Stimulated activated CD8-positive, alpha-beta memory T cell treated with anti-CD3 and anti-CD28 coated beads, Interleukin-7, amount 100 ng/mL, for 4 hours (primary cell): ENCODE data around the gene FADS6.
"Not testable (repeated sequence)": the region's sequence is repeated elsewhere in the genome, so short reads cannot be mapped to it uniquely, and the experiment has no call there.

Experiments
- DNase-seq, 2 donors: peaks; one replicate each; pipeline ENCODE4 v3.0.0-alpha.2; 2020; ENCODE audit warnings: low read depth in 2 of 2

FADS6 gene

DNA sequence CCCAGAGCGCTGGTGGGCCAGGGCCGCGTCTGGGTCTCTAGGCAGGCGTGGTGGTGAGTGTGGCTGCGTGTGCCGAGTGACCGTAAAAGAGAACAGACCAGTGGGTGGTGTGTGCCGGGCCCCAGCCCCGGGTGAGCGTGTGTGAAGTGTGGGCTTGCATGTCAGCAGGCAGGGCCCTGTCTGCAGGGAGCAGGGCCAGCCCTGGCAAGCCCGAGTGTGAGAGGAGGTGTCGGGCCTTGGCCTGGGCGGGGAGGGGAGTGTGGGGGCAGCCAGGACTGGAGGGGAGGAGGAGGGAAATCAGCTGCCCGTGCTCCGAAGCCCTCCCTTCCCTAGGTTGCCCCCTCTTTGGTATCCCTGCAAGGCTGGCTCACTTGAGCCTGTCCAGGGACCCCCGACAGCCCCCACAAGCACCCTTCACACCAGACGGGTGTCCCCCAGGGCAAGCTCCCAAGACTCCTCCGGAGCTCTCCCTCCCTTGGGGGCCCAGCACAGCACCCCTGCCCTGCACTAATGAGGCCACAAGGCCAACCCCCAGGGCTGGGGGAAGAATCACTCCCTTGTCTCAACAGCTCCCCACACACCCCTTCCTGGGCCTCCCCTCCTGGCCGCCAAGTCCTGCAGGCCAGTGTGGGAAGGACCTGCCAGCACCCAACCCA, 27.7 kb upstream of the FADS6 start:
- DNase-seq: no peak

DNA sequence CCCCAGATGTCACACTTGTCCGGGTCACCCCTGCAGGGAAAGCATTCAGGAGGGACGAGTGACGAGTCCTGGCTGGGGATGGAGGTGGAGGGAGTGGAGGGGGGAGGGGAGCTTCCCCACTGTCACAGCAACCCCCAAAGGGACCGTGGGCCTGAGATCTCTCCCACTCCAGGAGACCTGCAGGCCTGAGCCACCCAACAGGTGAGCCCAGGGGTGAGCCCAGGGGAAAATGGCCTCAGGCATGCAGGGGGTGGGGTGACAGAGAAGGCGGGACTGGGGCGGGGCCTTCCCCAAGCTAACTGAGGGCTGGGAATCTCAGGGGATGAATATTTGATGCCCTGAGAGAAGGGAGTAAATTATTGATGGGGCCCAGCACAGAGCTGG, 27.2 kb upstream of the FADS6 start:
- no peak for DNase-seq

DNA sequence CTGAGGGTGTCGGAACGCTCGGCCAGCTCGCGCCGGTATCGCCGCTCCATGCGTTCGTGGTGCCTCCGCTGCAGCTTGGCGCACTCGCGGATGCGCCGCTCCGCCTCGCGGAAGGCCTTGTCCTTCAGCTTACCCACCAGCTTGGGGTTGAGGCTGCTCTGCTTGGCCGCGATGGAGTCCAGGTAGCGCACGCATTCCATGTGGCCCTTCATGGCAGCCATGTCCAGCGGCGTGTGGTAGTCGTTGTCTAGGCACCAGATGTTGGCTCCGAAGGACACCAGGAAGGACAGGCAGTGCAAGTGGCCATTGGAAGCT, 26.8 kb upstream of the FADS6 start:
- no peak for DNase-seq

DNA sequence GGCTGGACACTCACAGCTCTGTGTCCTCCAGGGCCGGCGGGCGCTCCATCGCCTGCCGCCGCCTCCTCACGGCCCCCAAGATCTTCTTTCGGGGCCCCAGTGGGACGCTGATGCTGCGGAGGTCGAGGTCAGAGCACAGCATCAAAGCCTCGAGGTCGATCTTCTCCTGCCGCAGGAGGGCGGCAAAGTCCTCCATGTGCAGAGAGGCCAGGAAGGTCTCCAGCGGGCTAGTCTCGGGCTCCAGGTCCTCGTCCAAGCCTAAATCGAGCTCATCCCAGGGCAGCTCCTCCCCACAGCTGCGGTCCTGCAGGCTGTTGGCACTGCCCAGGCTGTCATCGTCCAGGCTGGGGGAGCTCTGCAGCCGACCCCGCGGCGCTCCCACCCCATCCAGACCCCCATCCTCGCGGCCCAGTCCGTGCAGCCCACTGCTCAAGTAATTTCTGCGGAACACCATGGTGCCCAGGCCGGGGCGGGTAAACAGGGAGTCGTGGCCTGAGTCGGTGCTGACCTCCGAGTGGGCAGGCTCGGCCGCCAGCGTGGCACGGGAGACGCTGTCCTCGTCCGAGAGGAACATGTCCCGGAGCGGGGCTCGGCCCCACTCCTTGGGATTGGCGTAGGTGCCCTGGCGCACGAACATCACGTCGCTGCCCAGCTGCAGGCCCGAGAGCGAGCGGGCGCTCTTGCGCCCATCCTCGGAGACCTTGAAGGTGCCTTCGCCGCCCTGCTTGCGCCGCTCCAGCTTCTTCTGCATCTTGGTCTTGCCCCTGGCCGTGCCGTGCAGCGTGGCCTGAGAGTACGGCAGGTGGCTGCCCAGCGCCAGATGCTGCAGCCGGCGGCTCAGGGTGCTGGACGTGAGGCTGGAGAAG, 26.2 kb upstream of the FADS6 start:
- DNase-seq: no peak

DNA sequence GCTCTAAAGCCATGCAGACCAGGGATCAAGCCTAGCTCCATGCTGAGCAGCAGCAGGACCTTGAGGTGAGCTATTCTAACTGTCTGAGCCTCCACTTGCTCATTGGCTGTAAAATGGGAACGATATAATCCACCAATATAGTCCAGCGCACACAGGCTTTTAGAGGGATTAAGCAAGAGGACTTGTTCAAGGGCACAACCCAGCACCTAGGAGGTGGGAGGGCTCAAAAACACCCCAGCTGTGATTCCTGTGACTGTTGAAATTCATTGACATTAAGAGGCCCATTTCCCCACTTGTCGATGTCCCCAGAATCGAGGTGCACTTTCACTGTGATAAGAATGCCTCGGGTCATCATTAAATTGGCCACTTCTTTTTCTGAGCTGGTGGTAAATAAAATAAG, 25.5 kb upstream of the FADS6 start:
- DNase-seq: no peak

DNA sequence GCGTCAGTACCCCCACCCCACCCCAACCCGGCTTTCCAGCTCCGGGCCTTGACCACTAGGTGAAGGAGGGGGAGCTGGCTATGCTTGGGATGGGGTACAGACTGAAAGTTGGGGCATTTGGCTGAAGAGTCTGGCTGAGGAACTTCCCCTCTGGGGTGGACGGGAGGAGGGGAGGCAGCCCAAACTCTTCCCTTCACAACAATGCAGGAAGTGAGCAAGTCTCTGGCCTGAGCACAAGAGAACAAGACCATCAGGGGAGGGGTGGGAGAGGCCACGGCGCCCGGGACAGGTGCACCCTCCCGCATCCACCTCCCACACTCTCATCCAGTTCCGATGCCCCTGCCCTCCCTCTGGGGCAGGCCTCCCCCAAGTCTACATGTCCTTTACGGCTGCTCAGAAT, 24.0 kb upstream of the FADS6 start:
- no peak for DNase-seq

GRCh38 chr17:74916851-74917199, 23.4 kb upstream of the FADS6 start:
- no peak for DNase-seq

- no peak for DNase-seq
These were observed 22.9 kb upstream of the FADS6 start for GRCh38 chr17:74916136-74916850.

DNA sequence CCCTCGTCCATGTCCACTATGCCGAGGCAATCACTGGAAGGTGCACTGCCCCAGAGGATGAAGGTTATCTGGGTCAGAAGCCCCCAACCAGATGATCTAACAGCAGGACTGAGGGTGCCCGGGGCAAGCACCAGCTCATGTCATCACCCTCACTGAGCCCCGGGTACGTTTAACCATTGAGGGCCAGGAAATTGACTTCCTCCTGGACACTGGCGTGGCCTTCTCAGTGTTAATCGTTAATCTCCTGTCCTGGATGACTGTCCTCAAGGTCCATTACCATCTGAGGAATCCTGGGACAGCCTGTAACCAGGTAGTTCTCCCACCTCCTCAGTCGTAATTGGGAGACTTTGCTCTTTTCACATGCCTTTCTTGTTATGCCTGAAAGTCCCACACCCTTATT, 18.0 kb upstream of the FADS6 start:
- not testable (repeated sequence) for DNase-seq

GRCh38 chr17:74909097-74909496, 15.7 kb upstream of the FADS6 start:
- DNase-seq: not testable (repeated sequence)

DNA sequence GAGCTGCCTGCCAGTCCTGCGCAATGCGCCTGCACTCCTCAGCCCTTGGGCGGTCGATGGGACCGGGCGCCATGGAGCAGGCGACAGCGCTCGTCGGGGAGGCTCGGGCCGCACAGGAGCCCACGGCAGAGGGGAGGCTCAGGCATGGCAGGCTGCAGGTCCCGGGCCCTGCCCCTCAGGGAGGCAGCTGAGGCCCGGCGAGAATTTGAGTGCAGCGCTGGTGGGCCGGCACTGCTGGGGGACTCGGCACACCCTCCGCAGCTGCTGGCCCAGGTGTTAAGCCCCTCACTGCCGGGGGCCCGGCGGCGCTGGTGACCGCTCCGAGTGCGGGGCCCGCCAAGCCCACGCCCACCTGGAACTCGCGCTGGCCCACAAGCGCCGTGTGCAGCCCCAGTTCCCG, 13.6 kb upstream of the FADS6 start:
- DNase-seq: no peak

DNA sequence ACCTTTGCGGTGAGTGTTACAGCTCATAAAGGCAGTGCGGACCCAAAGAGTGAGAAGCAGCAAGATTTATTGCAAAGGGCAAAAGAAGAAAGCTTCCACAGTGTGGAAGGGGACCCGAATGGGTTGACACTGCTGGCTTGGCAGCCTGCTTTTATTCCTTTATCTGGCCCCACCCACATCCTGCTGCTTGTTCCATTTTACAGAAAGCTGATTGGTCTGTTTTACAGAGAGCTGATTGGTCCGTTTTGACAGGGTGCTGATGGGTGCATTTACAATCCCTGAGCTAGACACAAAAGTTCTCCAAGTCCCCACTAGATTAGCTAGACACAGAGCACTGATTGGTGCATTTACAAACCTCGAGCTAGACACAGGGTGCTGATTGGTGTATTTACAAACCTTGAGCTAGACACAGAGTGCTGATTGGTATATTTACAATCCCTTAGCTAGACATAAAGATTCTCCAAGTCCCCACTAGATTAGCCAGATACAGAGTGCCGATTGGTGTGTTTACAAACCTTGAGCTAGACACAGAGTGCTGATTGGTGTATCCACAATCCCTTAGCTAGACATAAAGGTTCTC, 12.9 kb upstream of the FADS6 start:
- DNase-seq: not testable (repeated sequence)

- no peak for DNase-seq
These were observed 11.4 kb upstream of the FADS6 start for GRCh38 chr17:74904687-74905409.

DNA sequence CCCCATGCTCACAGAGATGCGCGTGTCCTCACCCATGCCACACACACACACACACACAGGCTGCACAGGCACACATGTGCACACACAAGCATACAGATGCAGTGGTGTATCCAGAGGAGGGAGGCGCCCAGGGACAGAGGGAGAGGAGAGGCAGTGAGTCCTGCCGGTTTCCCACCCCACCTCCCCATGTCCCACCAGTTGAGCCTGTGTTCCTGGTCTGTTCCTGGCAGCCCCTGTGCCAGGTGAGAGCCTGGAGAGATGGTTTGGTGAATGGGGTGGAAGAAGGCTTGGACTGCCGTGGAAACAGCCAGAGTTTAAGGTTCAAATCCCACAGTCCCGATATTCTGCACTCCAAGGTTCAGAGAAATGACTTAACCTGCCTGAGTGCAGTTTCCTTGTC, 10.2 kb upstream of the FADS6 start:
- DNase-seq: no peak

DNA sequence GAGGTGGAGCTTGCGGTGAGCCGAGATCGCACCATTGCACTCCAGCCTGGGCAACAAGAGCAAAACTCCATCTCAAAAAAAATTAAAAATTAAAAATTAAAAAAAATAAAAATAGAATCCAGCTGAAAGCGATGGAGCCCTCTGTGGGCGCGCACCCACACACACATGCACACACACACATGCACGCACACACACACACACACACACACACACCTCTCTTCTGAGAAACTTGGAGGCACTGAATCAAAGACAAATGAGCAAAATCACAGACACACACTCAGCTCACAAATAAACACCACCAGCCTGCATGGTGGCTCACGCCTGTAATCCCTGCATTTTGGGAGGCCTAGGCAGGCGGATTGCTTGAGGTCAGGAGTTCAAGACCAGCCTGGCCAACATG, 9.6 kb upstream of the FADS6 start:
- DNase-seq: no peak

DNA sequence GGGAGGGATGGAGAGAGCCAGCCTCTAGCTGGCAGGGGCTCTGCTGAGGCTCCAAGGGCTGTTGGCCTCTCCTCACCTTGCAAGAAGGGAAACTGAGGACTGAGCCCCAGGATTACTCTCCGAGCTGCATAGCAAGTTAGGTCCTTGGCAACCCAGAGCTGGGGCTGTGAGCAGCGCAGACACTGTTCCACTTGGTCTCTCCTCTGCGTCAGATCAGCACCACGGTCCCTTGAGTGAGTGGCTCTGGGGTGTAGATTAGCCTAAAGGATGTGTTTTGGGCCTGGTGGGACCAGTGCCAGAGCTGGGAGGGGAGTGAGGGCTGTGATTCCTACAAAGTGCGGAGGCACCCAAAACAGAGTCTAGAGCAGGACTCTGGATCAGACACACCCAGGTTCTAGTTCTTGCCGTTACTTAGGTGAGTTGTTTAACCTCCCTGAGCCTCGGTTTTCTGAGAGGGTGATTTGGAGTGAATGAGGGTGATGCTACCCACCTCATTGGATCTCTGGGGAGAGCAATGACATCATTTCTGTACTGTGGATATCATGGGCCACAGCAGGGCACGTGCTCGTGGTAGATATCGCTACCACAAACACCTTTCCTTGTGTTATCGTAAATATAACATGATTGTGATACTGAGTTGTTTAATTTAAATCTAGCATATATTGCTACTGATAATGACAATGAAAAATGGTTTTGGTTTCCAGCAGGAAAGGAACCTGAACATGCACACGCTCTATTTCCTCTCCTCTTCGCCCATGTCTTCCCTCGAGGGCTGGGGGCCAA, 8.1 kb upstream of the FADS6 start:
- DNase-seq: no peak

GRCh38 chr17:74900208-74900607, 6.8 kb upstream of the FADS6 start:
- no peak for DNase-seq

DNA sequence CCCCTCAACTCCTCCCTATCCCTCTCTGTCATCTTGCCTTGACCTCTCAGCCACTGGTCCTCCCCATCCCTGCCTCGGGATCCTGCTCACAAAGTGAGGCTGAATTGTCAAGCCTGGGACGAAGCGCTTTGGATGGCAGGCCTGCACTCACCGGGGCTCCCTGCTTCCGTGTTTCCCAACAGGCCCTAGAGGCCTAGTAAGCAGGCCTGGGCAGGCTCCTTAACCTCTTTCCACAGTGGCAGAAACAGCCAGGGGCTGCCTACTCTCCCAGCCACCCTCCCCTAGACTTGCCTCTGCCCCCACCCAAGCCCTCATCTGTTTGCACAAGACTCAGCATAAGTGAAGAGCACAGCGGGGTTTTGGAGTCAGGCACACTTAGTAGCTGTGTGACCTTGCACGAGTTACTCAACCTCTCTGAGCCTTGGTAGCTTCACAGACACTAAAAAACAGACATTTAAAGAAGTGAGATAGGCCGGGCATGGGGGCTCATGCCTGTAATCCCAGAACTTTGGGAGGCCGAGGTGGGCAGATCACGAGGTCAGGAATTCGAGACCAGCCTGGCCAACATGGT, 5.0 kb upstream of the FADS6 start:
- DNase-seq: no peak

GRCh38 chr17:74893936-74894671, 671 bp upstream of the FADS6 start:
- DNase-seq: no peak
